HepG2 (cell line): ENCODE results near the gene C2orf92. TPM values are rescaled to one million over a fixed set of nuclear protein-coding genes. Genes with fewer than 3 reads are reported as not detected.

ENCODE experiments used
- AKAP8 ChIP-seq: sonication (generic); formaldehyde crosslinking; IDR thresholded peaks from 2 replicates; pipeline ENCODE4 v1.5.1; 2020; ENCODE audit warnings: mild to moderate bottlenecking, missing genetic modification reagents
- CBX5 ChIP-seq: sonication (generic); formaldehyde crosslinking; IDR thresholded peaks from 2 replicates; pipeline ENCODE4 v1.4.0; 2020; ENCODE audit warnings: missing genetic modification reagents, borderline replicate concordance
- CHCHD3 ChIP-seq: sonication (generic); formaldehyde crosslinking; IDR thresholded peaks from 2 replicates; pipeline ENCODE4 v1.8.0; 2022; ENCODE audit warnings: mild to moderate bottlenecking, missing genetic modification reagents, moderate library complexity
- HOXA5 ChIP-seq: sonication (generic); formaldehyde crosslinking; IDR thresholded peaks from 2 replicates; pipeline ENCODE4 v1.4.0; 2020; ENCODE audit warnings: missing genetic modification reagents
- NFE2L1 ChIP-seq: sonication (generic); formaldehyde crosslinking; IDR thresholded peaks from 2 replicates; pipeline ENCODE4 v1.4.0; 2020; ENCODE audit warnings: missing genetic modification reagents, mild to moderate bottlenecking, borderline replicate concordance
- RAD21 ChIP-seq: fragments of 450-650 bp; formaldehyde crosslinking; IDR thresholded peaks from 2 replicates; pipeline ENCODE4 v1.5.0; 2020; ENCODE audit warnings: mild to moderate bottlenecking
- REL ChIP-seq: sonication (generic); formaldehyde crosslinking; conservative IDR thresholded peaks from 2 replicates; pipeline ENCODE4 v1.8.0; 2022; ENCODE audit warnings: mild to moderate bottlenecking, missing genetic modification reagents, moderate library complexity
- TEAD3 ChIP-seq: optimal IDR thresholded peaks from 2 replicates; pipeline ENCODE3; 2016; ENCODE audit warnings: borderline replicate concordance
- THAP11 ChIP-seq: IDR thresholded peaks from 2 replicates; pipeline ENCODE4 v1.6.1; 2016; ENCODE audit warnings: missing biosample characterization, missing genetic modification reagents
- TOE1 ChIP-seq: sonication (generic); formaldehyde crosslinking; IDR thresholded peaks from 2 replicates; pipeline ENCODE4 v1.4.0; 2020; ENCODE audit warnings: mild to moderate bottlenecking, missing genetic modification reagents
- ZNF234 ChIP-seq: sonication (generic); formaldehyde crosslinking; conservative IDR thresholded peaks from 2 replicates; pipeline ENCODE4 v1.5.1; 2020; ENCODE audit warnings: mild to moderate bottlenecking, missing genetic modification reagents
- ZNF335 ChIP-seq: sonication (generic); formaldehyde crosslinking; IDR thresholded peaks from 2 replicates; pipeline ENCODE4 v1.4.0; 2020; ENCODE audit warnings: missing genetic modification reagents
- ZNF446 ChIP-seq: sonication (generic); formaldehyde crosslinking; IDR thresholded peaks from 2 replicates; pipeline ENCODE4 v1.5.0; 2020; ENCODE audit warnings: mild to moderate bottlenecking, missing genetic modification reagents
- ZNF652 ChIP-seq: IDR thresholded peaks from 2 replicates; pipeline ENCODE4 v1.6.1; 2016; ENCODE audit warnings: low read depth, borderline replicate concordance
- ZNF850 ChIP-seq: sonication (generic); formaldehyde crosslinking; conservative IDR thresholded peaks from 2 replicates; pipeline ENCODE4 v1.9.0; 2021; ENCODE audit warnings: mild to moderate bottlenecking, missing genetic modification reagents
- polyA plus RNA-seq, 8 experiments: library from polyadenylated mRNA; depleted of rRNA in 3 of 8; stranded (reverse) in 7 of 8; unstranded in 1 of 8; fragments of >200 nt; fragmentation: Illumina TruSeq in 4 of 8; extraction: Trizol in 4 of 8; gene quantifications; 2 replicates each; pipeline versions ENCODE4 v1.2.1 to v1.2.3, GENCODE V29; 2011 to 2016; ENCODE audit warnings: low read depth in 4 of 8, missing spikeins in 1 of 8, mixed read lengths in 1 of 8; ENCODE audit not compliant: insufficient read depth in 1 of 8
- total RNA-seq, 5 experiments: library from RNA; depleted of rRNA; stranded (reverse); fragments of >200 nt; fragmentation: Illumina TruSeq; extraction: Trizol; gene quantifications; 2 replicates each; pipeline ENCODE4 v1.2.3, GENCODE V29; 2016; ENCODE audit warnings: low read depth in 1 of 5
- TF ChIP-seq, protein P1 (sequence below): sonication (generic); formaldehyde crosslinking; IDR thresholded peaks from 2 replicates; pipeline ENCODE4 v1.4.0; 2020; ENCODE audit warnings: mild to moderate bottlenecking, low read depth, missing genetic modification reagents
- TF ChIP-seq, protein P2 (sequence below): IDR thresholded peaks from 2 replicates; pipeline ENCODE4 v1.6.1; 2016; ENCODE audit warnings: missing compliant biosample characterization, missing genetic modification reagents, borderline replicate concordance
- TF ChIP-seq, protein P3 (sequence below): sonication (generic); formaldehyde crosslinking; IDR thresholded peaks from 2 replicates; pipeline ENCODE4 v1.5.1; 2020; ENCODE audit warnings: missing genetic modification reagents, mild to moderate bottlenecking, borderline replicate concordance
- TF ChIP-seq, protein P4 (sequence below): sonication (generic); formaldehyde crosslinking; IDR thresholded peaks from 2 replicates; pipeline ENCODE4 v1.4.0; 2020; ENCODE audit warnings: low read depth, missing genetic modification reagents

C2orf92 gene
- total and polyA plus RNA-seq, 2 of the 13 experiments (the other 11 are each of a cell fraction or from before 2014, with no cell fraction given): 4.9 to 5.0 TPM

DNA sequence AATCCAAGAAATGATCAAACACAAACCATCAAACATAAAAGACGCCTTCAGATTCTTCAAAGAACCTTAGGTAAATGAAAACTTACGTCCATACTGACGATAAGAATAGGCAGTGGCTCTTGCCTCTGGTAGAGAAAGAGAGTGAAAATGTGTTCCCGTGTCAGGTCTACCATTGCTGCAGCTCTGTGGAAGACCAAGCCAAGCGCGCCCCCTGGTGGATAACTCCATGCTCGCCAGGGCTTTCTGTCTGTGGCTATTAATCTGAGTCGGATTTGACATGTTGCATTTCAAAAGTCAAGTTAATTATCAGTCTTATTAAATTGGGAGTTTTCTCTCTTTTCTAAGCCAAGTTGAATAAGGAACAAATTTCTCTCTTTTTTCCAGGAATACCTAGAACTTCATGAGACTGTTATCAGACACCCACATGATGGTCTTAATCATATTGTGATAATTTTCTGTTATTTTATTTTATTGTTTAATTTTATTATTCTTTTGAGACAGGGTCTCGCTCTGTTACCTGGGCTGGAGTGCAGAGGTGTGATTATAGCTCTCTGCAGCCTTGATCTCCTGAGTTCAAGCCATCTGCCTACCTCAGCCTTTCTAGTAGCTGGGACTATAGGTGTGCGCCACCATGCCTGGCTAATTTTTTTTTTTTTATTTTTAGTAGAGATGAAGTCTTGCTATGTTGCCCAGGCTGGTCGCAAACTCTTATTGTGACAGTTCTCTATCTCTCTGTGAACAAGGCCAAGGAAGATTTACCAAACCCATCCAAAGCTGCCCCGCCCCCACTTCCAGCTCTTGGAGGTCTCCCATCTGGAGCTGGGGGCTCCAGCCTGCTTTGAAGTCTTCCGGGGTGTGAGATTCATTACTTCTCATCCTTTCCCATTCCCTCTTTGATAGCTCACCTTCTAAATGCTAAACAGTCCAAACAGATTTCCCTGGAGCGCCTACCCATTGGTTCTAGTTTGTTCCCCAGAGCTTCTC, 28.0 kb downstream of the C2orf92 start (continued):
- TF ChIP-seq, protein P1, sequence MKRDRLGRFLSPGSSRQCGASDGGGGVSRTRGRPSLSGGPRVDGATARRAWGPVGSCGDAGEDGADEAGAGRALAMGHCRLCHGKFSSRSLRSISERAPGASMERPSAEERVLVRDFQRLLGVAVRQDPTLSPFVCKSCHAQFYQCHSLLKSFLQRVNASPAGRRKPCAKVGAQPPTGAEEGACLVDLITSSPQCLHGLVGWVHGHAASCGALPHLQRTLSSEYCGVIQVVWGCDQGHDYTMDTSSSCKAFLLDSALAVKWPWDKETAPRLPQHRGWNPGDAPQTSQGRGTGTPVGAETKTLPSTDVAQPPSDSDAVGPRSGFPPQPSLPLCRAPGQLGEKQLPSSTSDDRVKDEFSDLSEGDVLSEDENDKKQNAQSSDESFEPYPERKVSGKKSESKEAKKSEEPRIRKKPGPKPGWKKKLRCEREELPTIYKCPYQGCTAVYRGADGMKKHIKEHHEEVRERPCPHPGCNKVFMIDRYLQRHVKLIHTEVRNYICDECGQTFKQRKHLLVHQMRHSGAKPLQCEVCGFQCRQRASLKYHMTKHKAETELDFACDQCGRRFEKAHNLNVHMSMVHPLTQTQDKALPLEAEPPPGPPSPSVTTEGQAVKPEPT (CRISPR knock-in tag): no peak
- TF ChIP-seq, protein P2, sequence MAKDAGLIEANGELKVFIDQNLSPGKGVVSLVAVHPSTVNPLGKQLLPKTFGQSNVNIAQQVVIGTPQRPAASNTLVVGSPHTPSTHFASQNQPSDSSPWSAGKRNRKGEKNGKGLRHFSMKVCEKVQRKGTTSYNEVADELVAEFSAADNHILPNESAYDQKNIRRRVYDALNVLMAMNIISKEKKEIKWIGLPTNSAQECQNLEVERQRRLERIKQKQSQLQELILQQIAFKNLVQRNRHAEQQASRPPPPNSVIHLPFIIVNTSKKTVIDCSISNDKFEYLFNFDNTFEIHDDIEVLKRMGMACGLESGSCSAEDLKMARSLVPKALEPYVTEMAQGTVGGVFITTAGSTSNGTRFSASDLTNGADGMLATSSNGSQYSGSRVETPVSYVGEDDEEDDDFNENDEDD: no peak
- TF ChIP-seq NFE2L1 (CRISPR knock-in tag): no peak
- TF ChIP-seq RAD21: peak; percentile 97
- TF ChIP-seq TOE1 (CRISPR knock-in tag): no peak
- no peak for TF ChIP-seq ZNF850 (CRISPR knock-in tag)
- no peak for TF ChIP-seq AKAP8 (CRISPR knock-in tag)
- TF ChIP-seq CBX5 (CRISPR knock-in tag): no peak
- no peak for TF ChIP-seq CHCHD3 (CRISPR knock-in tag)
- TF ChIP-seq REL: no peak
- TF ChIP-seq ZNF652: no peak
- no peak for TF ChIP-seq ZNF234 (CRISPR knock-in tag)
- TF ChIP-seq, protein P3, sequence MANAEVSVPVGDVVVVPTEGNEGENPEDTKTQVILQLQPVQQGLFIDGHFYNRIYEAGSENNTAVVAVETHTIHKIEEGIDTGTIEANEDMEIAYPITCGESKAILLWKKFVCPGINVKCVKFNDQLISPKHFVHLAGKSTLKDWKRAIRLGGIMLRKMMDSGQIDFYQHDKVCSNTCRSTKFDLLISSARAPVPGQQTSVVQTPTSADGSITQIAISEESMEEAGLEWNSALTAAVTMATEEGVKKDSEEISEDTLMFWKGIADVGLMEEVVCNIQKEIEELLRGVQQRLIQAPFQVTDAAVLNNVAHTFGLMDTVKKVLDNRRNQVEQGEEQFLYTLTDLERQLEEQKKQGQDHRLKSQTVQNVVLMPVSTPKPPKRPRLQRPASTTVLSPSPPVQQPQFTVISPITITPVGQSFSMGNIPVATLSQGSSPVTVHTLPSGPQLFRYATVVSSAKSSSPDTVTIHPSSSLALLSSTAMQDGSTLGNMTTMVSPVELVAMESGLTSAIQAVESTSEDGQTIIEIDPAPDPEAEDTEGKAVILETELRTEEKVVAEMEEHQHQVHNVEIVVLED (CRISPR knock-in tag): no peak
- peak; percentile 34; the same call in 1 of the 2 replicates for TF ChIP-seq ZNF335
- TF ChIP-seq THAP11 (CRISPR knock-in tag): peak; percentile 43; the same call in 1 of the 2 replicates
- peak; percentile 67; the same call in 1 of the 2 replicates for TF ChIP-seq HOXA5 (CRISPR knock-in tag)
- TF ChIP-seq, protein P4, sequence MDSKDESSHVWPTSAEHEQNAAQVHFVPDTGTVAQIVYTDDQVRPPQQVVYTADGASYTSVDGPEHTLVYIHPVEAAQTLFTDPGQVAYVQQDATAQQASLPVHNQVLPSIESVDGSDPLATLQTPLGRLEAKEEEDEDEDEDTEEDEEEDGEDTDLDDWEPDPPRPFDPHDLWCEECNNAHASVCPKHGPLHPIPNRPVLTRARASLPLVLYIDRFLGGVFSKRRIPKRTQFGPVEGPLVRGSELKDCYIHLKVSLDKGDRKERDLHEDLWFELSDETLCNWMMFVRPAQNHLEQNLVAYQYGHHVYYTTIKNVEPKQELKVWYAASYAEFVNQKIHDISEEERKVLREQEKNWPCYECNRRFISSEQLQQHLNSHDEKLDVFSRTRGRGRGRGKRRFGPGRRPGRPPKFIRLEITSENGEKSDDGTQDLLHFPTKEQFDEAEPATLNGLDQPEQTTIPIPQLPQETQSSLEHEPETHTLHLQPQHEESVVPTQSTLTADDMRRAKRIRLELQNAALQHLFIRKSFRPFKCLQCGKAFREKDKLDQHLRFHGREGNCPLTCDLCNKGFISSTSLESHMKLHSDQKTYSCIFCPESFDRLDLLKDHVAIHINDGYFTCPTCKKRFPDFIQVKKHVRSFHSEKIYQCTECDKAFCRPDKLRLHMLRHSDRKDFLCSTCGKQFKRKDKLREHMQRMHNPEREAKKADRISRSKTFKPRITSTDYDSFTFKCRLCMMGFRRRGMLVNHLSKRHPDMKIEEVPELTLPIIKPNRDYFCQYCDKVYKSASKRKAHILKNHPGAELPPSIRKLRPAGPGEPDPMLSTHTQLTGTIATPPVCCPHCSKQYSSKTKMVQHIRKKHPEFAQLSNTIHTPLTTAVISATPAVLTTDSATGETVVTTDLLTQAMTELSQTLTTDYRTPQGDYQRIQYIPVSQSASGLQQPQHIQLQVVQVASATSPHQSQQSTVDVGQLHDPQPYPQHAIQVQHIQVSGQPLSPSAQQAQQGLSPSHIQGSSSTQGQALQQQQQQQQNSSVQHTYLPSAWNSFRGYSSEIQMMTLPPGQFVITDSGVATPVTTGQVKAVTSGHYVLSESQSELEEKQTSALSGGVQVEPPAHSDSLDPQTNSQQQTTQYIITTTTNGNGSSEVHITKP: no peak
- TF ChIP-seq TEAD3 (CRISPR knock-in tag): no peak
- TF ChIP-seq ZNF446 (CRISPR knock-in tag): no peak
